Measurements from ENCODE around the gene CWC27. TPM values are rescaled to one million over a fixed set of nuclear protein-coding genes. Genes with fewer than 3 reads are reported as not detected.

CWC27 gene
- total RNA-seq, 1 donor from 2014 or later: 28.9 TPM

- no peaks in the 10 kb centered on the region for H3K9me3 Mint-ChIP-seq
- H3K36me3 Mint-ChIP-seq (ENCODE audit: low read depth): peaks cover 3% of the 10 kb centered on the region
- ATAC-seq (ENCODE audit: low read depth): no peak
- TF ChIP-seq CTCF (IDR thresholded peaks at IDR 0.05): no peak
- POLR2A ChIA-PET: interaction anchor here (0.6 kb wide), 1 partner anchor 28 kb away, joined by 3 read pairs; no protein-coding TSS in a partner anchor
- H3K27ac Mint-ChIP-seq: no peak overlapping the region
- H3K4me3 Mint-ChIP-seq: no peak overlapping the region
- no peaks in the 10 kb centered on the region for H3K4me1 Mint-ChIP-seq
- intact Hi-C loops (cut with micrococcal nuclease): no loop called here
- H3K27me3 Mint-ChIP-seq: no peaks in the 10 kb centered on the region
- DNase-seq: no peak
- CTCF ChIA-PET: no interaction called here
Measured at GRCh38 chr5:65014769-65015168, 246.0 kb downstream of the CWC27 start.

- no peak for ATAC-seq (ENCODE audit: low read depth)
- H3K4me1 Mint-ChIP-seq: no peaks in the 10 kb centered on the region
- no peak for TF ChIP-seq CTCF (IDR thresholded peaks at IDR 0.05)
- no peak for DNase-seq
- intact Hi-C loops (cut with micrococcal nuclease): no loop called here
- CTCF ChIA-PET: no interaction called here
- no peak overlapping the region for H3K4me3 Mint-ChIP-seq
- H3K27me3 Mint-ChIP-seq: no peaks in the 10 kb centered on the region
- H3K27ac Mint-ChIP-seq: no peak overlapping the region
- H3K36me3 Mint-ChIP-seq (ENCODE audit: low read depth): peaks cover 3% of the 10 kb centered on the region
- POLR2A ChIA-PET: no interaction called here
- H3K9me3 Mint-ChIP-seq: no peaks in the 10 kb centered on the region
Measured at GRCh38 chr5:65015767-65016166, 247.0 kb downstream of the CWC27 start.

- H3K4me1 Mint-ChIP-seq: peaks cover 17% of the 10 kb centered on the region
- H3K27ac Mint-ChIP-seq: no peak overlapping the region
- DNase-seq (no peak), ATAC-seq (ENCODE audit: low read depth) (no peak)
- H3K36me3 Mint-ChIP-seq (ENCODE audit: low read depth): peaks cover 3% of the 10 kb centered on the region
- ChIA-PET CTCF (no interaction called here), POLR2A (no interaction called here)
- intact Hi-C loops (cut with micrococcal nuclease): no loop called here
- H3K9me3 Mint-ChIP-seq: no peaks in the 10 kb centered on the region
- H3K4me3 Mint-ChIP-seq: no peak overlapping the region
- no peaks in the 10 kb centered on the region for H3K27me3 Mint-ChIP-seq
- TF ChIP-seq CTCF (IDR thresholded peaks at IDR 0.05): no peak
Measured at GRCh38 chr5:65017636-65018035, 248.9 kb downstream of the CWC27 start.

- ATAC-seq (ENCODE audit: low read depth): no peak
- ChIA-PET CTCF (no interaction called here), POLR2A (no interaction called here)
- Mint-ChIP-seq H3K9me3 (no peaks in the 10 kb centered on the region), H3K4me3 (no peak overlapping the region), H3K27me3 (no peaks in the 10 kb centered on the region), H3K27ac (no peak overlapping the region), H3K36me3 (ENCODE audit: low read depth) (peaks cover 3% of the 10 kb centered on the region), H3K4me1 (peaks cover 18% of the 10 kb centered on the region)
- DNase-seq: no peak
- intact Hi-C loops (cut with micrococcal nuclease): no loop called here
- no peak for TF ChIP-seq CTCF (IDR thresholded peaks at IDR 0.05)
Measured at GRCh38 chr5:65018763-65019162, 250.0 kb downstream of the CWC27 start.

- ATAC-seq (ENCODE audit: low read depth) (no peak), DNase-seq (no peak)
- peaks cover 18% of the 10 kb centered on the region for H3K4me1 Mint-ChIP-seq
- ChIA-PET CTCF (no interaction called here), POLR2A (no interaction called here)
- no peaks in the 10 kb centered on the region for H3K9me3 Mint-ChIP-seq
- intact Hi-C loops (cut with micrococcal nuclease): no loop called here
- H3K27ac Mint-ChIP-seq: no peak overlapping the region
- no peak overlapping the region for H3K4me3 Mint-ChIP-seq
- H3K36me3 Mint-ChIP-seq (ENCODE audit: low read depth): peaks cover 3% of the 10 kb centered on the region
- H3K27me3 Mint-ChIP-seq: no peaks in the 10 kb centered on the region
- no peak for TF ChIP-seq CTCF (IDR thresholded peaks at IDR 0.05)
Measured at GRCh38 chr5:65020492-65020891, 251.8 kb downstream of the CWC27 start.

Data from activated B cell treated with CpG ODN at 0.5 μM for 24 hours (primary cell).